ENCODE data around the gene IFNK. TPM values are rescaled to one million over a fixed set of nuclear protein-coding genes. Genes with fewer than 3 reads are reported as not detected.

IFNK gene
- total and polyA plus RNA-seq, 7 donors = not detected

DNA sequence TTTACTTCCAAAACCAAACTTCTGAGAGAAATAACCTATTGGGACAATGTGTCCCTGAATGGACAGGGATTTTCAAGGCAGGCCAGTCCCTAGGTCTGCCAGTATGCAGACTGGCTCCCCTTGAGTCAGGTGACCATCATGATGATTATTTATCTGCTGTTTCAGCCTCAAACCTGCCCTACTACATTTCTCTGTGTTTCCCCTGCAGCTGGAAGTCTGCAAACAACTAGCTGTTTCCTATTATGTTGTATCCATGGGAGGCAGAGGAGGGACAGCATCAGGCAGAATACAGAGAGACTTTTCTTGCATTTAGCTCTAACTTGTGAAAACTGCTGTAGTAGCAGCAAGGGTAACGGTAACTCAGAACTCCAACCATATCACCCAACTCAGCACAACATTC, 36.2 kb upstream of the IFNK start:
- Histone ChIP-seq H3K4me1 (peaks cover 0 to 15% (median 8%) of the 10 kb centered on the region in 4 donors), H3K4me3 (no peak overlapping the region), H3K36me3 (no peaks in the 10 kb centered on the region), H3K27me3 (no peaks in the 10 kb centered on the region), H3K9me3 (no peaks in the 10 kb centered on the region), H3K27ac (no peak overlapping the region)
- DNase-seq = no peak
- intact Hi-C loops (cut with DNase I) = loop anchor here (5.0 kb wide), 1 partner anchor 39 kb away; the partner anchor contains the start of gene MOB3B
- 94 to 96% methylated on average over 1 of the region's 1 CpG for WGBS, 2 donors
- TF ChIP-seq POLR2A (IDR thresholded peaks at IDR 0.05) (no peak), POLR2AphosphoS5 (IDR thresholded peaks at IDR 0.05) (no peak), EP300 (IDR thresholded peaks at IDR 0.05) (no peak)
- TF ChIP-seq, protein P1, sequence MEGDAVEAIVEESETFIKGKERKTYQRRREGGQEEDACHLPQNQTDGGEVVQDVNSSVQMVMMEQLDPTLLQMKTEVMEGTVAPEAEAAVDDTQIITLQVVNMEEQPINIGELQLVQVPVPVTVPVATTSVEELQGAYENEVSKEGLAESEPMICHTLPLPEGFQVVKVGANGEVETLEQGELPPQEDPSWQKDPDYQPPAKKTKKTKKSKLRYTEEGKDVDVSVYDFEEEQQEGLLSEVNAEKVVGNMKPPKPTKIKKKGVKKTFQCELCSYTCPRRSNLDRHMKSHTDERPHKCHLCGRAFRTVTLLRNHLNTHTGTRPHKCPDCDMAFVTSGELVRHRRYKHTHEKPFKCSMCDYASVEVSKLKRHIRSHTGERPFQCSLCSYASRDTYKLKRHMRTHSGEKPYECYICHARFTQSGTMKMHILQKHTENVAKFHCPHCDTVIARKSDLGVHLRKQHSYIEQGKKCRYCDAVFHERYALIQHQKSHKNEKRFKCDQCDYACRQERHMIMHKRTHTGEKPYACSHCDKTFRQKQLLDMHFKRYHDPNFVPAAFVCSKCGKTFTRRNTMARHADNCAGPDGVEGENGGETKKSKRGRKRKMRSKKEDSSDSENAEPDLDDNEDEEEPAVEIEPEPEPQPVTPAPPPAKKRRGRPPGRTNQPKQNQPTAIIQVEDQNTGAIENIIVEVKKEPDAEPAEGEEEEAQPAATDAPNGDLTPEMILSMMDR (IDR thresholded peaks at IDR 0.05) = no peak

- TF ChIP-seq POLR2A (IDR thresholded peaks at IDR 0.05) = no peak
- TF ChIP-seq POLR2AphosphoS5 (IDR thresholded peaks at IDR 0.05) = no peak
- no peak for TF ChIP-seq EP300 (IDR thresholded peaks at IDR 0.05)
- TF ChIP-seq, protein P1 (IDR thresholded peaks at IDR 0.05) = no peak
- DNase-seq = no peak
- no peak overlapping the region for H3K4me3 ChIP-seq
- H3K9me3 ChIP-seq = no peaks in the 10 kb centered on the region
- intact Hi-C loops (cut with DNase I) = loop anchor here (5.0 kb wide), 1 partner anchor 38 kb away; the partner anchor contains the start of gene MOB3B
- H3K36me3 ChIP-seq = no peaks in the 10 kb centered on the region
- no peak overlapping the region for H3K27ac ChIP-seq
- peaks cover 0 to 15% (median 8%) of the 10 kb centered on the region in 4 donors for H3K4me1 ChIP-seq
- H3K27me3 ChIP-seq = no peaks in the 10 kb centered on the region
- WGBS, 2 donors = 77 to 92% methylated on average over 5 of the region's 5 CpGs
Measured at GRCh38 chr9:27489087-27489876, 34.8 kb upstream of the IFNK start.

- Histone ChIP-seq H3K36me3 (no peaks in the 10 kb centered on the region), H3K9me3 (no peaks in the 10 kb centered on the region), H3K4me3 (no peak overlapping the region), H3K4me1 (peaks cover 0 to 22% (median 12%) of the 10 kb centered on the region in 4 donors), H3K27me3 (no peaks in the 10 kb centered on the region), H3K27ac (no peak overlapping the region)
- 44 to 81% methylated on average over 1 of the region's 1 CpG for WGBS, 2 donors
- DNase-seq = no peak
- no peak for TF ChIP-seq EP300 (IDR thresholded peaks at IDR 0.05)
- TF ChIP-seq POLR2A (IDR thresholded peaks at IDR 0.05) = no peak
- TF ChIP-seq, protein P1 (IDR thresholded peaks at IDR 0.05) = no peak
- TF ChIP-seq POLR2AphosphoS5 (IDR thresholded peaks at IDR 0.05) = no peak
- intact Hi-C loops (cut with DNase I) = no loop called here
Measured at GRCh38 chr9:27491154-27491553, 32.9 kb upstream of the IFNK start.

DNA sequence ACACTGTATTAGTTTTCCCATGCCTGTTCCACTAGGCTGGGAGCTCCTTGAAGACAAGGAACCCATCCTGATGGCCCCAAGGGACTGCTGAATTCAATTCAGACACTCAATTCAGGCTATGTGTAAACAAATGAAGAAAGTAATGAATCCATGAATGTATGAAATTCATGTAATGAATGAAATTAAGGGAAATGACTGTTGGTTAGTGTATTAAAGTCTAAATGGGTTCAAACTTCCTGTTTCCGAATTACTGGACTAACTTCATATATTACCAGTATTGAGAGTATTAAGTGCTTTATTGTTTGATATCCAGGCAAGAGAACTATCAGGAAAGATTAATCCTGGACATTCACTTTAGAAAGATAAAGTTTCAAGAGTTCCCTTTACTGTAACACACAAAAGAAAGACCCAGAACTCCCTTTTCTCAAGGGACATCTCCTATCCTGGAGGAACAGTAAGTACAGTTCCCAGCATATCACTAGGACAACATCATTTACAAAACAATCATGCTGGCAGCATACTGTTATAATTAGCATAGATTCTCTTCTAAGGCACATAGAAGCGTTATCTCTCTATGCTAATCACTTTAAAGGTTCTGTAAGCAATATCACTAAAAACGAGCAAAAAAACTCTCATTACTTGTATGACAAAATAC, 28.5 kb upstream of the IFNK start:
- Histone ChIP-seq H3K4me1 (peaks cover 0 to 18% (median 11%) of the 10 kb centered on the region in 4 donors), H3K4me3 (no peak overlapping the region), H3K36me3 (no peaks in the 10 kb centered on the region), H3K27me3 (no peaks in the 10 kb centered on the region), H3K27ac (no peak overlapping the region), H3K9me3 (no peaks in the 10 kb centered on the region)
- 79 to 80% methylated on average over 3 of the region's 3 CpGs for WGBS, 2 donors
- no peak for DNase-seq
- TF ChIP-seq POLR2A (IDR thresholded peaks at IDR 0.05) (no peak), EP300 (IDR thresholded peaks at IDR 0.05) (no peak), POLR2AphosphoS5 (IDR thresholded peaks at IDR 0.05) (no peak)
- TF ChIP-seq, protein P1 (IDR thresholded peaks at IDR 0.05) = no peak
- intact Hi-C loops (cut with DNase I) = no loop called here
